ENCODE data around the gene MSL2.
"Not testable (repeated sequence)": the region's sequence is repeated elsewhere in the genome, so short reads cannot be mapped to it uniquely, and the experiment has no call there.

MSL2 gene

GRCh38 chr3:136235545-136235944 is 39.4 kb upstream of the MSL2 start:
- H3K4me3 ChIP-seq (ENCODE audit: low read depth, low read length) = no peak overlapping the region
- DNase-seq = no peak
- H3K9me3 ChIP-seq (ENCODE audit: severe bottlenecking) = no peaks in the 10 kb centered on the region
- H3K27me3 ChIP-seq (ENCODE audit: insufficient read depth, low read depth, severe bottlenecking) = no peaks in the 10 kb centered on the region
- H3K27ac ChIP-seq = no peak overlapping the region
- no peaks in the 10 kb centered on the region for H3K36me3 ChIP-seq
- no peak for TF ChIP-seq CTCF (IDR thresholded peaks at IDR 0.05; ENCODE audit: low read depth, low read length)

- H3K9me3 ChIP-seq (ENCODE audit: severe bottlenecking) = no peaks in the 10 kb centered on the region
- H3K4me3 ChIP-seq (ENCODE audit: low read depth, low read length) = no peak overlapping the region
- TF ChIP-seq CTCF (IDR thresholded peaks at IDR 0.05; ENCODE audit: low read depth, low read length) = no peak
- H3K27ac ChIP-seq = no peak overlapping the region
- H3K36me3 ChIP-seq = no peaks in the 10 kb centered on the region
- no peaks in the 10 kb centered on the region for H3K27me3 ChIP-seq (ENCODE audit: insufficient read depth, low read depth, severe bottlenecking)
- no peak for DNase-seq
Measured at GRCh38 chr3:136232413-136232812, 36.3 kb upstream of the MSL2 start.

- H3K27me3 ChIP-seq (ENCODE audit: insufficient read depth, low read depth, severe bottlenecking); H3K4me3 ChIP-seq (ENCODE audit: low read depth, low read length); DNase-seq; H3K9me3 ChIP-seq (ENCODE audit: severe bottlenecking); H3K36me3 ChIP-seq; H3K27ac ChIP-seq: not testable (repeated sequence)
Measured at GRCh38 chr3:136222746-136223145, 26.6 kb upstream of the MSL2 start.

- no peaks in the 10 kb centered on the region for H3K9me3 ChIP-seq (ENCODE audit: severe bottlenecking)
Measured at GRCh38 chr3:136211547-136211946, 15.4 kb upstream of the MSL2 start.

GRCh38 chr3:136209921-136210320 is 13.8 kb upstream of the MSL2 start:
- no peak for TF ChIP-seq CTCF (IDR thresholded peaks at IDR 0.05; ENCODE audit: low read depth, low read length)
- H3K9me3 ChIP-seq (ENCODE audit: severe bottlenecking) = no peaks in the 10 kb centered on the region
- no peak for DNase-seq

More at GRCh38 chr3:136211547-136211946, 15.4 kb upstream of the MSL2 start:
- no peaks in the 10 kb centered on the region for H3K27me3 ChIP-seq (ENCODE audit: insufficient read depth, low read depth, severe bottlenecking)
- DNase-seq = no peak
- H3K36me3 ChIP-seq = no peaks in the 10 kb centered on the region
- no peak overlapping the region for H3K27ac ChIP-seq
- H3K4me3 ChIP-seq (ENCODE audit: low read depth, low read length) = no peak overlapping the region
- no peak for TF ChIP-seq CTCF (IDR thresholded peaks at IDR 0.05; ENCODE audit: low read depth, low read length)

GRCh38 chr3:136207489-136208115 is 11.5 kb upstream of the MSL2 start:
- no peak overlapping the region for H3K4me3 ChIP-seq (ENCODE audit: low read depth, low read length)
- no peak overlapping the region for H3K27ac ChIP-seq
- no peaks in the 10 kb centered on the region for H3K36me3 ChIP-seq
- TF ChIP-seq CTCF (IDR thresholded peaks at IDR 0.05; ENCODE audit: low read depth, low read length) = no peak
- H3K9me3 ChIP-seq (ENCODE audit: severe bottlenecking) = no peaks in the 10 kb centered on the region
- no peak for DNase-seq
- no peaks in the 10 kb centered on the region for H3K27me3 ChIP-seq (ENCODE audit: insufficient read depth, low read depth, severe bottlenecking)

More at GRCh38 chr3:136209921-136210320, 13.8 kb upstream of the MSL2 start:
- H3K27me3 ChIP-seq (ENCODE audit: insufficient read depth, low read depth, severe bottlenecking) = no peaks in the 10 kb centered on the region
- H3K4me3 ChIP-seq (ENCODE audit: low read depth, low read length) = no peak overlapping the region
- H3K27ac ChIP-seq = no peak overlapping the region
- H3K36me3 ChIP-seq = no peaks in the 10 kb centered on the region

GRCh38 chr3:136199219-136199618 is 3.1 kb upstream of the MSL2 start:
- not testable (repeated sequence) for H3K27ac ChIP-seq; H3K27me3 ChIP-seq (ENCODE audit: insufficient read depth, low read depth, severe bottlenecking)
- peaks cover 15% of the 10 kb centered on the region for H3K36me3 ChIP-seq

GRCh38 chr3:136198462-136199078 is 2.4 kb upstream of the MSL2 start:
- peaks cover 20% of the 10 kb centered on the region for H3K36me3 ChIP-seq
- not testable (repeated sequence) for DNase-seq; H3K27ac ChIP-seq; H3K27me3 ChIP-seq (ENCODE audit: insufficient read depth, low read depth, severe bottlenecking); H3K4me3 ChIP-seq (ENCODE audit: low read depth, low read length); H3K9me3 ChIP-seq (ENCODE audit: severe bottlenecking)

More at GRCh38 chr3:136199219-136199618, 3.1 kb upstream of the MSL2 start:
- DNase-seq; H3K4me3 ChIP-seq (ENCODE audit: low read depth, low read length); H3K9me3 ChIP-seq (ENCODE audit: severe bottlenecking): not testable (repeated sequence)
